BJ (cell line): ENCODE data around the gene VWC2. TPM values are rescaled to one million over a fixed set of nuclear protein-coding genes. Genes with fewer than 3 reads are reported as not detected.

Source experiments
- CTCF ChIA-PET: fragments of 350-600 bp; formaldehyde crosslinking; extraction: SDS; loops from one replicate; lab custom pipeline; 2021; ENCODE audit warnings: antibody characterized with exemption, inconsistent platforms; lab: Yijun Ruan, JAX
- POLR2A ChIA-PET: fragments of 300-600 bp; sonication (Branson Sonifier 250); formaldehyde crosslinking; extraction: SDS; loops from one replicate; lab custom pipeline; 2021; ENCODE audit warnings: antibody characterized with exemption; lab: Charles Lee
- DNase-seq: peaks from one replicate; pipeline ENCODE4 v3.0.0-alpha.2; 2011; ENCODE audit warnings: low read depth
- H3K27me3 ChIP-seq: 2 replicates; pipeline ENCODE4 v1.6.0; 2011; ENCODE audit warnings: low read length; ENCODE audit not compliant: control insufficient read depth, insufficient read depth
- H3K36me3 ChIP-seq: 2 replicates; pipeline ENCODE4 v1.5.1; 2011; ENCODE audit warnings: low read length; ENCODE audit not compliant: control insufficient read depth, insufficient read depth
- H3K4me3 ChIP-seq: 2 replicates; pipeline ENCODE4 v1.5.1; 2011; ENCODE audit warnings: low read depth, mild to moderate bottlenecking, control low read depth, low read length
- CTCF ChIP-seq: IDR thresholded peaks from 2 replicates; pipeline ENCODE4 v1.5.1; 2011; ENCODE audit warnings: low read depth, mild to moderate bottlenecking, control low read depth, inconsistent platforms, low read length, moderate library complexity; ENCODE audit not compliant: insufficient read depth
- polyA plus RNA-seq: library from polyadenylated mRNA; depleted of rRNA; stranded (reverse); fragments of >200 nt; gene quantifications from 2 replicates; pipeline ENCODE4 v1.2.3, GENCODE V29; 2011

The VWC2 gene
- polyA plus RNA-seq, 1 experiment: not detected

- no peak for TF ChIP-seq CTCF
- no peak overlapping the region for H3K4me3 ChIP-seq
- no peak for DNase-seq
- H3K36me3 ChIP-seq: no peaks in the 10 kb centered on the region
- POLR2A ChIA-PET: no interaction called here
- CTCF ChIA-PET: no interaction called here
- H3K27me3 ChIP-seq: no peaks in the 10 kb centered on the region
Measured at GRCh38 chr7:49876202-49876601, 102.8 kb downstream of the VWC2 start.

- ChIA-PET POLR2A (no interaction called here), CTCF (no interaction called here)
- Histone ChIP-seq H3K27me3 (no peaks in the 10 kb centered on the region), H3K36me3 (no peaks in the 10 kb centered on the region), H3K4me3 (no peak overlapping the region)
- DNase-seq: no peak
- no peak for TF ChIP-seq CTCF
Measured at GRCh38 chr7:49878089-49878488, 104.7 kb downstream of the VWC2 start.

GRCh38 chr7:49878627-49879026 is 105.2 kb downstream of the VWC2 start:
- no peaks in the 10 kb centered on the region for H3K27me3 ChIP-seq
- POLR2A ChIA-PET: no interaction called here
- TF ChIP-seq CTCF: no peak
- no peak overlapping the region for H3K4me3 ChIP-seq
- H3K36me3 ChIP-seq: no peaks in the 10 kb centered on the region
- CTCF ChIA-PET: no interaction called here
- DNase-seq: no peak

- no peak overlapping the region for H3K4me3 ChIP-seq
- H3K27me3 ChIP-seq: no peaks in the 10 kb centered on the region
- TF ChIP-seq CTCF: no peak
- H3K36me3 ChIP-seq: no peaks in the 10 kb centered on the region
- no peak for DNase-seq
- ChIA-PET CTCF (no interaction called here), POLR2A (no interaction called here)
Measured at GRCh38 chr7:49883933-49884332, 110.5 kb downstream of the VWC2 start.

GRCh38 chr7:49885593-49886285 is 112.3 kb downstream of the VWC2 start:
- POLR2A ChIA-PET: no interaction called here
- Histone ChIP-seq H3K4me3 (no peak overlapping the region), H3K36me3 (no peaks in the 10 kb centered on the region), H3K27me3 (no peaks in the 10 kb centered on the region)
- no peak for DNase-seq
- TF ChIP-seq CTCF: no peak
- CTCF ChIA-PET: no interaction called here
